ENCODE measurements around the gene FCGR3B.
A peak's percentile ranks its signal among the peaks of the same experiment; 100 is the strongest.
"Not testable (repeated sequence)": the region's sequence is repeated elsewhere in the genome, so short reads cannot be mapped to it uniquely, and the experiment has no call there.

The FCGR3B gene

GRCh38 chr1:161662684-161663339 is 31.8 kb upstream of the FCGR3B start, which contains the start of gene FCGR2B:
FCGR2B (plus strand) TSS chr1:161663143; CDS start chr1:161663242, 99 bp downstream.
- not testable (repeated sequence) for H3K27ac ChIP-seq (ENCODE audit: low read depth in 2 of 2, low read length in 2 of 2); H3K4me1 ChIP-seq (ENCODE audit: control insufficient read depth in 2 of 2, insufficient read depth in 2 of 2, low read length in 2 of 2); H3K9ac ChIP-seq (ENCODE audit: low read depth in 1 of 2, low read length in 2 of 2); H3K4me3 ChIP-seq (ENCODE audit: low read length in 2 of 2); H3K27me3 ChIP-seq (ENCODE audit: control insufficient read depth in 2 of 2, insufficient read depth in 2 of 2, low read length in 2 of 2); H3K9me3 ChIP-seq (ENCODE audit: control insufficient read depth in 2 of 2, low read length in 2 of 2); H3K36me3 ChIP-seq (ENCODE audit: control insufficient read depth in 2 of 2, insufficient read depth in 2 of 2, low read length in 2 of 2)

DNA sequence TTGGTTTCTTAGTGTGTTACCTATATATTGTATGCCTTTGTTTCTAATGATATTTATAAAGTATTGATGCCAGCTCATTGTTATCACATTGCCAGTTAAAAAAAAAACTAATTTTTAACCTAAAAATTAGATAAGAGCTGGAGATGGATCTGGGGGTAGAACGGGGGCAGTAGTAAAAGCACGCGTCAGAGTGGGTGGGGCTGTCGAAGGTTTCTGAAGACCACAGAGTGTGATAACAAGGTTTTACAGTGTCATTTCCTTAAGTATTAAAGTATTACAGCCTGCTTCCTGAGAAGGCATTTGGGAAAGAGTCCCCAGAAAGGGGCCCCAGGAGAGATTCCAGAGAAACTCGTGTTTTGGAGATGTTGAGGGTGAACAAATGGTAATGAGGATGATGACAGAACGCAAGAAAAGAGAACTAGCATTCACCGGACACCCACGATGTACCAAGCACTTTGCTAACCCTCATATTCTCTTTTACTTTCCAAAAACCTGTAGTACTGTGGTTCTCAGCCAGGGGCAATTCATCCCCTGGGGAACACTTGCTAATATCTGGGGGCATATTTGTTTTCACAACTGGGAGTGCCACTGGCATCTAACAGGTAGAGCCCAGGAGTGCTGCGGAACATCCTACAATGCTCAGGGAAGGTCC is 30.8 kb upstream of the FCGR3B start:
- not testable (repeated sequence) for H3K27me3 ChIP-seq (ENCODE audit: control insufficient read depth in 2 of 2, insufficient read depth in 2 of 2, low read length in 2 of 2); H3K27ac ChIP-seq (ENCODE audit: low read depth in 2 of 2, low read length in 2 of 2); H3K9me3 ChIP-seq (ENCODE audit: control insufficient read depth in 2 of 2, low read length in 2 of 2); H3K4me1 ChIP-seq (ENCODE audit: control insufficient read depth in 2 of 2, insufficient read depth in 2 of 2, low read length in 2 of 2); H3K9ac ChIP-seq (ENCODE audit: low read depth in 1 of 2, low read length in 2 of 2); H3K36me3 ChIP-seq (ENCODE audit: control insufficient read depth in 2 of 2, insufficient read depth in 2 of 2, low read length in 2 of 2); H3K4me3 ChIP-seq (ENCODE audit: low read length in 2 of 2)

DNA sequence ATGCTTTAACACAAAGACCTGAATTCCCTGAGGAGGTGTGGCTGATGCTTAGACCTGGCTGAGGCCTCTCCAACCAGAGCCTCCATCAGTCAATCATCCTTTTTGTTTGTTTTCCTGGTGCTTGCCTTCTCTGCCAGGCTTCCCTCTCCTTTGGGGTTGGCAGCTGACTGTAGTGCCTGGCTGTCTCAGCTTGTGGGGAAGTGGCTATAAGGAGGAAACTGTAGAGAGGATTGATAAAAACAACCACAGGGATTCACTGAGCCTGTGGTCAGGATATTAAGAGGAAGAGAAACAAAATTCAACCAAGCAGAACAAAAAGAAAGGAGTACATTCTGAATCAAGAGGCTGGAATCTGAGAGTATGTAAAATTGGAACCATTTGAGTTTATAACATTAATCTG is 27.5 kb upstream of the FCGR3B start:
- not testable (repeated sequence) for H3K27ac ChIP-seq (ENCODE audit: low read depth in 2 of 2, low read length in 2 of 2); H3K4me3 ChIP-seq (ENCODE audit: low read length in 2 of 2); H3K4me1 ChIP-seq (ENCODE audit: control insufficient read depth in 2 of 2, insufficient read depth in 2 of 2, low read length in 2 of 2); H3K9ac ChIP-seq (ENCODE audit: low read depth in 1 of 2, low read length in 2 of 2); H3K27me3 ChIP-seq (ENCODE audit: control insufficient read depth in 2 of 2, insufficient read depth in 2 of 2, low read length in 2 of 2); H3K36me3 ChIP-seq (ENCODE audit: control insufficient read depth in 2 of 2, insufficient read depth in 2 of 2, low read length in 2 of 2); H3K9me3 ChIP-seq (ENCODE audit: control insufficient read depth in 2 of 2, low read length in 2 of 2)

- H3K36me3 ChIP-seq (ENCODE audit: control insufficient read depth in 2 of 2, insufficient read depth in 2 of 2, low read length in 2 of 2); H3K9me3 ChIP-seq (ENCODE audit: control insufficient read depth in 2 of 2, low read length in 2 of 2); H3K4me3 ChIP-seq (ENCODE audit: low read length in 2 of 2); H3K27me3 ChIP-seq (ENCODE audit: control insufficient read depth in 2 of 2, insufficient read depth in 2 of 2, low read length in 2 of 2); H3K9ac ChIP-seq (ENCODE audit: low read depth in 1 of 2, low read length in 2 of 2); H3K27ac ChIP-seq (ENCODE audit: low read depth in 2 of 2, low read length in 2 of 2); H3K4me1 ChIP-seq (ENCODE audit: control insufficient read depth in 2 of 2, insufficient read depth in 2 of 2, low read length in 2 of 2): not testable (repeated sequence)
Measured at GRCh38 chr1:161653971-161654370, 23.0 kb upstream of the FCGR3B start.

- not testable (repeated sequence) for H3K36me3 ChIP-seq (ENCODE audit: control insufficient read depth in 2 of 2, insufficient read depth in 2 of 2, low read length in 2 of 2); H3K9ac ChIP-seq (ENCODE audit: low read depth in 1 of 2, low read length in 2 of 2); H3K4me1 ChIP-seq (ENCODE audit: control insufficient read depth in 2 of 2, insufficient read depth in 2 of 2, low read length in 2 of 2); H3K27ac ChIP-seq (ENCODE audit: low read depth in 2 of 2, low read length in 2 of 2); H3K9me3 ChIP-seq (ENCODE audit: control insufficient read depth in 2 of 2, low read length in 2 of 2); H3K27me3 ChIP-seq (ENCODE audit: control insufficient read depth in 2 of 2, insufficient read depth in 2 of 2, low read length in 2 of 2); H3K4me3 ChIP-seq (ENCODE audit: low read length in 2 of 2)
Measured at GRCh38 chr1:161653541-161653940, 22.6 kb upstream of the FCGR3B start.

- not testable (repeated sequence) for H3K36me3 ChIP-seq (ENCODE audit: control insufficient read depth in 2 of 2, insufficient read depth in 2 of 2, low read length in 2 of 2); H3K4me1 ChIP-seq (ENCODE audit: control insufficient read depth in 2 of 2, insufficient read depth in 2 of 2, low read length in 2 of 2); H3K27me3 ChIP-seq (ENCODE audit: control insufficient read depth in 2 of 2, insufficient read depth in 2 of 2, low read length in 2 of 2); H3K27ac ChIP-seq (ENCODE audit: low read depth in 2 of 2, low read length in 2 of 2); H3K9ac ChIP-seq (ENCODE audit: low read depth in 1 of 2, low read length in 2 of 2); H3K9me3 ChIP-seq (ENCODE audit: control insufficient read depth in 2 of 2, low read length in 2 of 2); H3K4me3 ChIP-seq (ENCODE audit: low read length in 2 of 2)
Measured at GRCh38 chr1:161647507-161648360, 16.8 kb upstream of the FCGR3B start.

DNA sequence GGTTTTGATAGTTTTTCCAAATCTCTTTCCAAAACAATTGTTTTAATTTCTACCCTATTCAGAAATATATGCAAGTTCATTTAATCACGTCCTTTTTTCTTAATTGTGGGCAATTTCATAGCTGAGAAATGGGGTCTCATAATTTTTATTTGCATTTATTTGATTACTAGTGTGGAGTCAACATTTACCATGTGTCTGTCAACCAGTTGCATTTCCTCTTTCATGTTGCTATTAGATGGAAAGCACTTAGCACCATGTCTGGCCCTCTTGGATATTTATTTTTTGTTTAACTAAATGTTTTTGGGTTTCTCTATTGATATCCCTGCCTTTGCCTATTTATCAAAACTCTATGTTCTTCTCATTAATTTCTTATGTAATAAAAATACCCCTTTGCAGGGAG is 13.9 kb upstream of the FCGR3B start:
- not testable (repeated sequence) for H3K27me3 ChIP-seq (ENCODE audit: control insufficient read depth in 2 of 2, insufficient read depth in 2 of 2, low read length in 2 of 2); H3K9me3 ChIP-seq (ENCODE audit: control insufficient read depth in 2 of 2, low read length in 2 of 2); H3K27ac ChIP-seq (ENCODE audit: low read depth in 2 of 2, low read length in 2 of 2); H3K4me3 ChIP-seq (ENCODE audit: low read length in 2 of 2); H3K36me3 ChIP-seq (ENCODE audit: control insufficient read depth in 2 of 2, insufficient read depth in 2 of 2, low read length in 2 of 2); H3K4me1 ChIP-seq (ENCODE audit: control insufficient read depth in 2 of 2, insufficient read depth in 2 of 2, low read length in 2 of 2); H3K9ac ChIP-seq (ENCODE audit: low read depth in 1 of 2, low read length in 2 of 2)

- not testable (repeated sequence) for H3K9me3 ChIP-seq (ENCODE audit: control insufficient read depth in 2 of 2, low read length in 2 of 2); H3K9ac ChIP-seq (ENCODE audit: low read depth in 1 of 2, low read length in 2 of 2); H3K36me3 ChIP-seq (ENCODE audit: control insufficient read depth in 2 of 2, insufficient read depth in 2 of 2, low read length in 2 of 2); H3K27me3 ChIP-seq (ENCODE audit: control insufficient read depth in 2 of 2, insufficient read depth in 2 of 2, low read length in 2 of 2); H3K4me1 ChIP-seq (ENCODE audit: control insufficient read depth in 2 of 2, insufficient read depth in 2 of 2, low read length in 2 of 2); H3K4me3 ChIP-seq (ENCODE audit: low read length in 2 of 2)
- H3K27ac ChIP-seq (ENCODE audit: low read depth in 2 of 2, low read length in 2 of 2) = peak overlapping the region in 1 of 2 donors; percentile 23
Measured at GRCh38 chr1:161643481-161644208, 12.7 kb upstream of the FCGR3B start.

DNA sequence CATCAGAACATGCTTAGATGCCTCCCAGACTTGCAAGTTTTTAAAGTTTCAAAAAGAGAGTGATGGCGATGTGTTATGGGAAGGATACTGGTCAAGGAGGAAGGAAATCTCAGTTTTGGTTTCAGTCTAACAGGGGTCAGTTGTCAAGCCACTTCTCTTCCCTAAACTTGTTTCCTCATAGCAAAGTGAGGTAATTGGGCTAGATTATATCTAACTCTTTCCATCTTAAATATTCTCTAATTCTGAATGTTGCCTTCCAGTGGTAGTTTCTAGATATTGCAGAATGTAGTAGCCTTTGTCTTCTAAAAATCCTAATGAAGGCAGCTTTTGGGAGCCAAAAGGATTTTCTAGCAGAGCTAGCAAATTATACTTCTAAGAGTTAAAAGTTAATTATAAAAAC is 11.7 kb upstream of the FCGR3B start:
- H3K4me1 ChIP-seq (ENCODE audit: control insufficient read depth in 2 of 2, insufficient read depth in 2 of 2, low read length in 2 of 2); H3K9me3 ChIP-seq (ENCODE audit: control insufficient read depth in 2 of 2, low read length in 2 of 2); H3K9ac ChIP-seq (ENCODE audit: low read depth in 1 of 2, low read length in 2 of 2); H3K27ac ChIP-seq (ENCODE audit: low read depth in 2 of 2, low read length in 2 of 2); H3K27me3 ChIP-seq (ENCODE audit: control insufficient read depth in 2 of 2, insufficient read depth in 2 of 2, low read length in 2 of 2); H3K36me3 ChIP-seq (ENCODE audit: control insufficient read depth in 2 of 2, insufficient read depth in 2 of 2, low read length in 2 of 2); H3K4me3 ChIP-seq (ENCODE audit: low read length in 2 of 2): not testable (repeated sequence)

GRCh38 chr1:161639203-161639602 is 8.2 kb upstream of the FCGR3B start:
- H3K27ac ChIP-seq (ENCODE audit: low read depth in 2 of 2, low read length in 2 of 2); H3K4me3 ChIP-seq (ENCODE audit: low read length in 2 of 2); H3K4me1 ChIP-seq (ENCODE audit: control insufficient read depth in 2 of 2, insufficient read depth in 2 of 2, low read length in 2 of 2); H3K9me3 ChIP-seq (ENCODE audit: control insufficient read depth in 2 of 2, low read length in 2 of 2); H3K36me3 ChIP-seq (ENCODE audit: control insufficient read depth in 2 of 2, insufficient read depth in 2 of 2, low read length in 2 of 2); H3K27me3 ChIP-seq (ENCODE audit: control insufficient read depth in 2 of 2, insufficient read depth in 2 of 2, low read length in 2 of 2); H3K9ac ChIP-seq (ENCODE audit: low read depth in 1 of 2, low read length in 2 of 2): not testable (repeated sequence)
